ENCODE measurements around the gene PHF3. TPM values are rescaled to one million over a fixed set of nuclear protein-coding genes. Genes with fewer than 3 reads are reported as not detected.
"Not testable (repeated sequence)": the region's sequence is repeated elsewhere in the genome, so short reads cannot be mapped to it uniquely, and the experiment has no call there.

Gene PHF3
- total and polyA plus RNA-seq, 2 donors: 18.5 to 66.6 TPM

DNA sequence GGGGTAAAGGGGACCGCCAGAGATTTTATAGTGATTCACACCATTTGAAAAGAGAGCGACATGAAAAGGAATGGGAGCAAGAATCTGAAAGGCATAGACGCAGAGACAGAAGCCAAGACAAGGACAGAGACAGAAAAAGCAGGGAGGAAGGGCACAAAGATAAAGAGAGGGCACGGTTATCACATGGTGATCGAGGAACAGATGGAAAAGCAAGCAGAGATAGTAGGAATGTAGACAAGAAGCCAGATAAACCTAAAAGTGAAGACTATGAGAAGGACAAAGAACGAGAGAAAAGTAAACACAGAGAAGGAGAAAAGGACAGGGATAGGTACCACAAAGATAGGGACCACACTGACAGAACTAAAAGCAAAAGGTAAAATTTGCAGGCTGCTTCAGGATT, 77.7 kb downstream of the PHF3 start:
- Histone ChIP-seq H3K36me3 (ENCODE audit: control insufficient read depth in 2 of 2, insufficient read depth in 2 of 2, low read length in 1 of 2) (peaks cover 28 to 54% of the 10 kb centered on the region in 2 donors), H3K4me1 (ENCODE audit: control insufficient read depth in 2 of 2, insufficient read depth in 2 of 2, low read length in 2 of 2) (no peaks in the 10 kb centered on the region), H3K27me3 (ENCODE audit: control insufficient read depth in 2 of 2, insufficient read depth in 1 of 2, low read length in 1 of 2) (no peaks in the 10 kb centered on the region), H3K9me3 (ENCODE audit: control insufficient read depth in 2 of 2, insufficient read depth in 1 of 2, low read length in 1 of 2) (no peaks in the 10 kb centered on the region), H3K4me3 (ENCODE audit: low read length in 2 of 2) (no peak overlapping the region), H3K27ac (ENCODE audit: low read depth in 1 of 2, low read length in 1 of 2) (no peak overlapping the region)
- 98% methylated on average over 6 of the region's 6 CpGs for WGBS
- DNase-seq (ENCODE audit: low read depth in 6 of 9, low spot score in 9 of 9): no peak

DNA sequence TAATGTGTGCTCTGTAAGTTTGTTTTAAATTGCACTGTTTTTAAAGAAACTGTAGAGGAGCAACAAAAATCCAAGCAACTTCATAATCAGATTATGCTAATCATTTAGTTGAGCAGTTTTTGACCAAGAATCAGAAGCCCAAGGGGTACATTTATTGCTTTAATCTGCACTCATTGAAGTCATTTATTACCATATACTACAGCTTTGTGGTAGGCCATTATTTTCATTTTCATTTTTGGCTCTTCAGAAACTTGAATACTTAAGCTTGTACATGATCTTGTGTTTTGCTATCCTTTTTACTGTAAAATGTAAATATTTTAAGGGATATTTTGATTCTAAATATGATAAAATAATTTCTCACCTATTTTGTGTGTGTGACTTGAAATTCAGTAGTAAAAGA, 78.5 kb downstream of the PHF3 start:
- no peak for DNase-seq (ENCODE audit: low read depth in 6 of 9, low spot score in 9 of 9)
- Histone ChIP-seq H3K4me3 (ENCODE audit: low read length in 2 of 2) (no peak overlapping the region), H3K36me3 (ENCODE audit: control insufficient read depth in 2 of 2, insufficient read depth in 2 of 2, low read length in 1 of 2) (peaks cover 28 to 50% of the 10 kb centered on the region in 2 donors), H3K27ac (ENCODE audit: low read depth in 1 of 2, low read length in 1 of 2) (no peak overlapping the region), H3K4me1 (ENCODE audit: control insufficient read depth in 2 of 2, insufficient read depth in 2 of 2, low read length in 2 of 2) (no peaks in the 10 kb centered on the region), H3K9me3 (ENCODE audit: control insufficient read depth in 2 of 2, insufficient read depth in 1 of 2, low read length in 1 of 2) (no peaks in the 10 kb centered on the region), H3K27me3 (ENCODE audit: control insufficient read depth in 2 of 2, insufficient read depth in 1 of 2, low read length in 1 of 2) (no peaks in the 10 kb centered on the region)

DNA sequence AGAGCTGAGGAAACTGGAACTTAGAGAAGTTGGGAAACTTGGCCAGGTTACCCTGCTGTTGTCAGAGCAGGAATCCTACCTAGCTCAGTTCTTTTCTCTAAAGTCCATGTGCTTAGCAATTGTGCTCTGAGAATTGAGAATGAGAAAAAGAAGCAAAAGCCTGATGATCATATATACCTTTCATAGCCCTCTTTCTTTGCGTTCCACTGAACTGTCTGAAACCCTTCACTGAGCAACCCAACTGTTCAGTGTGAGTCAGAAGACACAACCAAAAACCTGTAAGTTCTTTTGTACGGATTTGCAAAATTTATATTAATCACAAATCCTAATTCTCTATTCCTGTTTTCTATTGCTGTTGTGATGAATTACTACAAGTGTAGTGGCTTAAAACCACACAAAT, 80.6 kb downstream of the PHF3 start:
- no peak overlapping the region for H3K27ac ChIP-seq (ENCODE audit: low read depth in 1 of 2, low read length in 1 of 2)
- H3K36me3 ChIP-seq (ENCODE audit: control insufficient read depth in 2 of 2, insufficient read depth in 2 of 2, low read length in 1 of 2): peaks cover 20 to 31% of the 10 kb centered on the region in 2 donors
- over 99% methylated on average over 2 of the region's 2 CpGs for WGBS
- no peaks in the 10 kb centered on the region for H3K9me3 ChIP-seq (ENCODE audit: control insufficient read depth in 2 of 2, insufficient read depth in 1 of 2, low read length in 1 of 2)
- H3K4me1 ChIP-seq (ENCODE audit: control insufficient read depth in 2 of 2, insufficient read depth in 2 of 2, low read length in 2 of 2): no peaks in the 10 kb centered on the region
- no peak overlapping the region for H3K4me3 ChIP-seq (ENCODE audit: low read length in 2 of 2)
- no peak for DNase-seq (ENCODE audit: low read depth in 6 of 9, low spot score in 9 of 9)
- no peaks in the 10 kb centered on the region for H3K27me3 ChIP-seq (ENCODE audit: control insufficient read depth in 2 of 2, insufficient read depth in 1 of 2, low read length in 1 of 2)

DNA sequence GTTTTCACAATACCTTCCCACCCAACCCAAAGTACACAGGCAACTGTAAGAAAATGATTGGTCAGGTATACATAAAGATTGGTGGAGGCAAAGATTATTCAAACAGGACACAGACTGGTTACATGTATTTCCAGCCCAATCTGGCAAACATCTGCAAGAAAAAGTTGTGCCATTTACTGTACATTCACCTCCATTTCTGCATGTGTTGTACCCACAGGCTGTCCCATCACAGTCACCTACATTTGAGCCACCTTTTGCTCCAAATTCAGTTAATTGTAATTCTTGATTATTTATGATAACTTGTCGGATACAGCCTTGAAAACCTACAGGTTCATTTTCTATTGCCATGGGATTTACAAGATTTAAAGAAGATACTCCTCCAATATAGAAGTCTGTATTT, 85.6 kb downstream of the PHF3 start:
- H3K4me1 ChIP-seq (ENCODE audit: control insufficient read depth in 2 of 2, insufficient read depth in 2 of 2, low read length in 2 of 2): no peaks in the 10 kb centered on the region
- 99% methylated on average over 1 of the region's 1 CpG for WGBS
- no peak for DNase-seq (ENCODE audit: low read depth in 6 of 9, low spot score in 9 of 9)
- no peak overlapping the region for H3K27ac ChIP-seq (ENCODE audit: low read depth in 1 of 2, low read length in 1 of 2)
- no peaks in the 10 kb centered on the region for H3K9me3 ChIP-seq (ENCODE audit: control insufficient read depth in 2 of 2, insufficient read depth in 1 of 2, low read length in 1 of 2)
- H3K4me3 ChIP-seq (ENCODE audit: low read length in 2 of 2): no peak overlapping the region
- H3K27me3 ChIP-seq (ENCODE audit: control insufficient read depth in 2 of 2, insufficient read depth in 1 of 2, low read length in 1 of 2): no peaks in the 10 kb centered on the region
- peaks cover 0 to 3% of the 10 kb centered on the region in 2 donors for H3K36me3 ChIP-seq (ENCODE audit: control insufficient read depth in 2 of 2, insufficient read depth in 2 of 2, low read length in 1 of 2)

DNA sequence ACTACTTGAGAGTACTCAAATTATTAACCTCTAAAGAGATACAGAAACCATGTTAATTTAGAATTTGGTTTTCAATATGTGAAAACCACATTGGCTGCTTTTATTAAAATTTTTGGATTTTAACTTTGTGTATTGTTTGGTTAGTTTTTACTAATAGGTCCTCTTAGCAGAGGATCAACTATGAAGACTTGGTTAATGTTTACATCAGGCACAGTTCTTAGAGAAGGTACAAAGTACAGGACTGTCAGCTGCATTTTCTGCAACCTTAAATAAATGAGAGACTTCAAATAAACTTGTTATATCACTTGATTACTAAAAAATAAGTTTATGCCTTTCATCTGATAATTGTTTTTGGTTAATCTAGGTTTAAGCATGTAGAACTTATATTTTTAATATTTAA, 89.1 kb downstream of the PHF3 start:
- no peaks in the 10 kb centered on the region for H3K4me1 ChIP-seq (ENCODE audit: control insufficient read depth in 2 of 2, insufficient read depth in 2 of 2, low read length in 2 of 2)
- DNase-seq (ENCODE audit: low read depth in 6 of 9, low spot score in 9 of 9): no peak

DNA sequence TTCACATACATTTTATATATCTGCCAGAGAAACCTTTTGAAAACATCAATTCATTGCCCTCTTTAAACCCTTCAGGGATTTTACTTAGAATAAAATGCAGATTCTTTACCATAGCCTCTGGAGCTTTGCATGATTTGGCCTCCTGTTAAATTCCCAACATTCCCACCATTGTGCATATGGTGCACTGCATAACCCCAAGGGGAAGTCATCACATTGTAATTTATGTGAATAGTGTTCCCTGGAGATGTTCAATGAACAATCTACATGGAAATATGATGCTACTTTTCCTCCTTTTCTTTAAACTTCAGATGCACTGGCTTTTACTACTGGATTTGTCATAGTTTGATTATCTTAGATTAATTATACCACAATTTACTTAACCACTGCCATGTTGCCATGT, 94.7 kb downstream of the PHF3 start:
- no peaks in the 10 kb centered on the region for H3K9me3 ChIP-seq (ENCODE audit: control insufficient read depth in 2 of 2, insufficient read depth in 1 of 2, low read length in 1 of 2)
- H3K27me3 ChIP-seq (ENCODE audit: control insufficient read depth in 2 of 2, insufficient read depth in 1 of 2, low read length in 1 of 2): no peaks in the 10 kb centered on the region
- no peak for DNase-seq (ENCODE audit: low read depth in 6 of 9, low spot score in 9 of 9)
- H3K4me1 ChIP-seq (ENCODE audit: control insufficient read depth in 2 of 2, insufficient read depth in 2 of 2, low read length in 2 of 2): no peaks in the 10 kb centered on the region
- no peak overlapping the region for H3K27ac ChIP-seq (ENCODE audit: low read depth in 1 of 2, low read length in 1 of 2)
- H3K36me3 ChIP-seq (ENCODE audit: control insufficient read depth in 2 of 2, insufficient read depth in 2 of 2, low read length in 1 of 2): no peaks in the 10 kb centered on the region
- H3K4me3 ChIP-seq (ENCODE audit: low read length in 2 of 2): no peak overlapping the region

More for the DNA sequence above, 89.1 kb downstream of the PHF3 start:
- Histone ChIP-seq H3K4me3 (ENCODE audit: low read length in 2 of 2) (no peak overlapping the region), H3K36me3 (ENCODE audit: control insufficient read depth in 2 of 2, insufficient read depth in 2 of 2, low read length in 1 of 2) (no peaks in the 10 kb centered on the region), H3K9me3 (ENCODE audit: control insufficient read depth in 2 of 2, insufficient read depth in 1 of 2, low read length in 1 of 2) (no peaks in the 10 kb centered on the region), H3K27ac (ENCODE audit: low read depth in 1 of 2, low read length in 1 of 2) (no peak overlapping the region), H3K27me3 (ENCODE audit: control insufficient read depth in 2 of 2, insufficient read depth in 1 of 2, low read length in 1 of 2) (no peaks in the 10 kb centered on the region)

DNA sequence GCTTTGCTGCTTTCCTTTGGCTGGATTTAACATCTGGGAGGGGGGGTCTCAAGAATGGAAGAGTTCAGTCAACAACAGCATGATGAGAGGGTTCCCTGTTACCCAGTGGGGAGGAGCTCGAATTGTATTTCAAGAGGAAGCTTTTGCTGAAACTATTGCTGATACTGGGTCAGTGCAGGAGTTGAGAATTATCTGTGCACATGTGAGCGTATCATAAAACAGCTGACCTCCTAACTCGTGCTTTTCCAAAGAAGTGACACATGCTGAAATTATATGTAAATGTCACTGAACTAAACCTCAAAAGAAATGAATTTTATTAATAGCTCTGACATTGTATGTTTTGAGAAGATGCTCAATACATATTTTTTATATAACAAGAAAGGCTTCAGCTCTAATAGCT, 96.3 kb downstream of the PHF3 start:
- no peak overlapping the region for H3K27ac ChIP-seq (ENCODE audit: low read depth in 1 of 2, low read length in 1 of 2)
- no peaks in the 10 kb centered on the region for H3K9me3 ChIP-seq (ENCODE audit: control insufficient read depth in 2 of 2, insufficient read depth in 1 of 2, low read length in 1 of 2)
- DNase-seq (ENCODE audit: low read depth in 6 of 9, low spot score in 9 of 9): no peak
- H3K4me1 ChIP-seq (ENCODE audit: control insufficient read depth in 2 of 2, insufficient read depth in 2 of 2, low read length in 2 of 2): no peaks in the 10 kb centered on the region
- WGBS: 98% methylated on average over 3 of the region's 3 CpGs
- H3K4me3 ChIP-seq (ENCODE audit: low read length in 2 of 2): no peak overlapping the region
- H3K36me3 ChIP-seq (ENCODE audit: control insufficient read depth in 2 of 2, insufficient read depth in 2 of 2, low read length in 1 of 2): no peaks in the 10 kb centered on the region
- no peaks in the 10 kb centered on the region for H3K27me3 ChIP-seq (ENCODE audit: control insufficient read depth in 2 of 2, insufficient read depth in 1 of 2, low read length in 1 of 2)

DNA sequence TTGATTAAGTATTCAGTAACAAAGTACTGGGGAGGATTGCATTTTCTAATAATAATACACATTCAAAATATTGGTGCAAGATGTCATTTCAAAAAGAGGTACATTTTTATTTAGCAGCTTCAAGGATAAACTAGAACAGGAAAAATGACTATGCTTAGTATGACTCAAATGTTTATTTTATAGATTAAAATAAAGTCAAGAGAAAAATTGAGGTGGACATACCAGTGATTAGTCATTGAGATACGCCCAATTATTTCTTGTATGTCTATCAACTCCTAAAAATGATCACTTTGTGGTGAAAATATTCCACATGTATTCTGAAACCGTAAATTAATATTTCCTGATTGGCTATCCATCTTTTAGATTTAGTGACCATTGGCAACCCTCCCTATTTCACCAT, 96.7 kb downstream of the PHF3 start:
- no peaks in the 10 kb centered on the region for H3K27me3 ChIP-seq (ENCODE audit: control insufficient read depth in 2 of 2, insufficient read depth in 1 of 2, low read length in 1 of 2)
- no peak overlapping the region for H3K27ac ChIP-seq (ENCODE audit: low read depth in 1 of 2, low read length in 1 of 2)
- WGBS: 97% methylated on average over 2 of the region's 2 CpGs
- no peaks in the 10 kb centered on the region for H3K4me1 ChIP-seq (ENCODE audit: control insufficient read depth in 2 of 2, insufficient read depth in 2 of 2, low read length in 2 of 2)
- DNase-seq (ENCODE audit: low read depth in 6 of 9, low spot score in 9 of 9): no peak
- H3K9me3 ChIP-seq (ENCODE audit: control insufficient read depth in 2 of 2, insufficient read depth in 1 of 2, low read length in 1 of 2): no peaks in the 10 kb centered on the region
- no peaks in the 10 kb centered on the region for H3K36me3 ChIP-seq (ENCODE audit: control insufficient read depth in 2 of 2, insufficient read depth in 2 of 2, low read length in 1 of 2)
- no peak overlapping the region for H3K4me3 ChIP-seq (ENCODE audit: low read length in 2 of 2)

DNA sequence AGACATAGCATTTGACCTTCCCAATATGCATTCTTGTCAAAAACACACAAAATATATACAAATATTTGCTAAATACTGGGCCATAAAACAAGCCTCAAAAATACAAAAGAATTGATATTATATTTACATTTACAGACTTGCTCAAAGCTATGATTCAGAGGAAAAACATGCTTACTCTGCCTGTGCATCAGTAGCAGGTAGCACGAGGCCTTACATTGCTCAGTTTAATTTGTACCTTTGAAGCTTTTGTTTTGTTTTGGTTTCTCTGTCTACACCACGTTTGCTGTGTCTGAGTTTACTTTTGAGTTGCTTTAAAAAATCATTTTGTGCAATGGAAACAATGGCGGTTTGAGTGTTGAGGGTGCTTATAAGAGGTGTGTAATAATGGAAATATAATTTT, 99.3 kb downstream of the PHF3 start:
- H3K36me3 ChIP-seq (ENCODE audit: control insufficient read depth in 2 of 2, insufficient read depth in 2 of 2, low read length in 1 of 2): no peaks in the 10 kb centered on the region
- no peak for DNase-seq (ENCODE audit: low read depth in 6 of 9, low spot score in 9 of 9)
- 94% methylated on average over 3 of the region's 3 CpGs for WGBS

DNA sequence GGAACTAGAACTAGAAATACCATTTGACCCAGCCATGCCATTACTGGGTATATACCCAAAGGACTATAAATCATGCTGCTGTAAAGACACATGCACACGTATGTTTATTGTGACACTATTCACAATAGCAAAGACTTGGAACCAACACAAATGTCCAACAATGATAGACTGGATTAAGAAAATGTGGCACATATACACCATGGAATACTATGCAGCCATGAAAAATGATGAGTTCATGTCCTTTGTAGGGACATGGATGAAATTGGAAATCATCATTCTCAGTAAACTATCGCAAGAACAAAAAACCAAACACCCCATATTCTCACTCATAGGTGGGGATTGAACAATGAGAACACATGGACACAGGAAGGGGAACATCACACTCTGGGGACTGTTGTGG, 102.6 kb downstream of the PHF3 start:
- not testable (repeated sequence) for H3K27ac ChIP-seq (ENCODE audit: low read depth in 1 of 2, low read length in 1 of 2); H3K4me3 ChIP-seq (ENCODE audit: low read length in 2 of 2); H3K4me1 ChIP-seq (ENCODE audit: control insufficient read depth in 2 of 2, insufficient read depth in 2 of 2, low read length in 2 of 2); DNase-seq (ENCODE audit: low read depth in 6 of 9, low spot score in 9 of 9); H3K27me3 ChIP-seq (ENCODE audit: control insufficient read depth in 2 of 2, insufficient read depth in 1 of 2, low read length in 1 of 2); H3K9me3 ChIP-seq (ENCODE audit: control insufficient read depth in 2 of 2, insufficient read depth in 1 of 2, low read length in 1 of 2); H3K36me3 ChIP-seq (ENCODE audit: control insufficient read depth in 2 of 2, insufficient read depth in 2 of 2, low read length in 1 of 2)
- WGBS: 100% methylated on average over 2 of the region's 2 CpGs

More for the DNA sequence above, 99.3 kb downstream of the PHF3 start:
- Histone ChIP-seq H3K9me3 (ENCODE audit: control insufficient read depth in 2 of 2, insufficient read depth in 1 of 2, low read length in 1 of 2) (no peaks in the 10 kb centered on the region), H3K4me1 (ENCODE audit: control insufficient read depth in 2 of 2, insufficient read depth in 2 of 2, low read length in 2 of 2) (no peaks in the 10 kb centered on the region), H3K27me3 (ENCODE audit: control insufficient read depth in 2 of 2, insufficient read depth in 1 of 2, low read length in 1 of 2) (no peaks in the 10 kb centered on the region), H3K27ac (ENCODE audit: low read depth in 1 of 2, low read length in 1 of 2) (no peak overlapping the region), H3K4me3 (ENCODE audit: low read length in 2 of 2) (no peak overlapping the region)
